GM23338 (cell line): ENCODE results near the gene CEACAM21. TPM values are rescaled to one million over a fixed set of nuclear protein-coding genes. Genes with fewer than 3 reads are reported as not detected.

Experiments
- ATAC-seq: fragments of 200-7000 bp; cut with Tn5 transposase; 3 replicates; pipeline ENCODE4 v1.9.1; 2020
- DNase-seq: peaks from one replicate; pipeline ENCODE4 v3.0.0-alpha.2; 2015; ENCODE audit warnings: low spot score
- H2AFZ ChIP-seq: fragments of 200-600 bp; sonication (generic); 2 replicates; pipeline ENCODE4 v1.8.0; 2016; ENCODE audit warnings: antibody characterized with exemption, mild to moderate bottlenecking, moderate library complexity
- H3F3A ChIP-seq: fragments of 200-600 bp; sonication (generic); replicated peaks from 2 replicates; pipeline ENCODE4 v1.8.0; 2017; ENCODE audit warnings: antibody characterized with exemption, mixed run types, low read depth
- H3K27ac ChIP-seq: fragments of 200-600 bp; sonication (generic); 2 replicates; pipeline ENCODE4 v1.6.1; 2016; ENCODE audit warnings: low read depth
- H3K27me3 ChIP-seq: fragments of 200-600 bp; sonication (generic); 2 replicates; pipeline ENCODE4 v1.8.0; 2016; ENCODE audit warnings: mild to moderate bottlenecking, mixed run types, moderate library complexity; ENCODE audit not compliant: insufficient read depth
- H3K36me3 ChIP-seq: fragments of 200-600 bp; sonication (generic); 2 replicates; pipeline ENCODE4 v1.8.0; 2016; ENCODE audit warnings: mild to moderate bottlenecking; ENCODE audit not compliant: insufficient read depth
- H3K4me1 ChIP-seq: fragments of 200-600 bp; sonication (generic); 2 replicates; pipeline ENCODE4 v1.8.0; 2016; ENCODE audit warnings: mild to moderate bottlenecking, moderate library complexity; ENCODE audit not compliant: insufficient read depth
- H3K4me2 ChIP-seq: fragments of 200-600 bp; sonication (generic); 2 replicates; pipeline ENCODE4 v1.7.1; 2017; ENCODE audit warnings: mixed run types
- H3K4me3 ChIP-seq: fragments of 200-600 bp; sonication (generic); 2 replicates; pipeline ENCODE4 v1.6.1; 2016; ENCODE audit warnings: mixed run types
- H3K79me2 ChIP-seq: fragments of 200-600 bp; sonication (generic); replicated peaks from 2 replicates; pipeline ENCODE4 v1.8.0; 2017; ENCODE audit warnings: mild to moderate bottlenecking; ENCODE audit not compliant: insufficient read depth
- H3K9me2 ChIP-seq: fragments of 200-600 bp; sonication (generic); 2 replicates; pipeline ENCODE4 v1.8.0; 2017; ENCODE audit not compliant: insufficient read depth
- H4K20me1 ChIP-seq: fragments of 200-600 bp; sonication (generic); replicated peaks from 2 replicates; pipeline ENCODE4 v1.8.0; 2017; ENCODE audit warnings: mild to moderate bottlenecking; ENCODE audit not compliant: insufficient read depth
- H3K27ac Mint-ChIP-seq: 2 replicates; pipeline ENCODE4 v1.8.0; 2020; ENCODE audit warnings: inconsistent platforms, mild to moderate bottlenecking, moderate library complexity, mixed read lengths
- H3K27me3 Mint-ChIP-seq: 3 replicates; pipeline ENCODE4 v1.8.0; 2022; ENCODE audit warnings: low read depth, mild to moderate bottlenecking, moderate library complexity, mixed read lengths, inconsistent platforms; ENCODE audit not compliant: insufficient read depth, poor library complexity
- H3K36me3 Mint-ChIP-seq: 3 replicates; pipeline ENCODE4 v1.8.0; 2021; ENCODE audit warnings: low read depth, mild to moderate bottlenecking, inconsistent platforms, moderate library complexity, mixed read lengths
- H3K4me1 Mint-ChIP-seq: 3 replicates; pipeline ENCODE4 v1.8.0; 2020; ENCODE audit warnings: mild to moderate bottlenecking, inconsistent platforms, mixed read lengths
- H3K4me3 Mint-ChIP-seq: 3 replicates; pipeline ENCODE4 v1.8.0; 2021; ENCODE audit warnings: moderate library complexity, mild to moderate bottlenecking, inconsistent platforms, mixed read lengths
- H3K9me3 Mint-ChIP-seq: 3 replicates; pipeline ENCODE4 v1.8.0; 2020; ENCODE audit warnings: moderate library complexity, mild to moderate bottlenecking, inconsistent platforms, mixed read lengths
- CREB1 ChIP-seq: fragments of 250-450 bp; sonication (Bioruptor Pico); IDR thresholded peaks from 2 replicates; pipeline ENCODE4 v1.5.0; 2020; ENCODE audit warnings: low read depth, mild to moderate bottlenecking, moderate library complexity
- EZH2 ChIP-seq: fragments of 200-600 bp; sonication (generic); IDR thresholded peaks from one replicate; pipeline ENCODE4 v1.8.0; 2017; ENCODE audit warnings: antibody characterized with exemption, mild to moderate bottlenecking, low read depth; ENCODE audit not compliant: unreplicated experiment
- EZH2phosphoT487 ChIP-seq: fragments of 200-600 bp; sonication (generic); IDR thresholded peaks from one replicate; pipeline ENCODE4 v1.8.1; 2018; ENCODE audit warnings: antibody characterized with exemption; ENCODE audit not compliant: unreplicated experiment
- JUNB ChIP-seq: IDR thresholded peaks from one replicate; pipeline ENCODE4 v1.6.1; 2016; ENCODE audit warnings: antibody characterized with exemption; ENCODE audit not compliant: unreplicated experiment
- NANOG ChIP-seq: IDR thresholded peaks from 2 replicates; pipeline ENCODE4 v1.6.1; 2016; ENCODE audit warnings: antibody characterized with exemption, borderline replicate concordance
- POLR2AphosphoS5 ChIP-seq: IDR thresholded peaks from 2 replicates; pipeline ENCODE4 v1.6.1; 2016; ENCODE audit warnings: antibody characterized with exemption, low read depth
- STAT1 ChIP-seq: IDR thresholded peaks from one replicate; pipeline ENCODE4 v1.6.1; 2016; ENCODE audit warnings: antibody characterized with exemption; ENCODE audit not compliant: unreplicated experiment
- ZNF114 ChIP-seq: fragments of 250-450 bp; sonication (Bioruptor Pico); IDR thresholded peaks from 2 replicates; pipeline ENCODE4 v1.5.0; 2020; ENCODE audit warnings: mild to moderate bottlenecking, moderate library complexity
- ZNF331 ChIP-seq: fragments of 250-450 bp; sonication (Bioruptor Pico); IDR thresholded peaks from 2 replicates; pipeline ENCODE4 v1.5.0; 2020; ENCODE audit warnings: low read depth, mild to moderate bottlenecking, moderate library complexity
- polyA plus RNA-seq: library from polyadenylated mRNA; unstranded; fragments of >200 nt; fragmentation: Nextera tagmentation; extraction: Ambion mirVana; gene quantifications from 2 replicates; pipeline ENCODE4 v1.2.1, GENCODE V29; 2016
- total RNA-seq: library from RNA; depleted of rRNA; stranded (reverse); fragments of >200 nt; shearing (Covaris generic); gene quantifications from 2 replicates; pipeline ENCODE4 v1.2.3, GENCODE V29; 2014
- TF ChIP-seq, protein P1 (sequence below): IDR thresholded peaks from 2 replicates; pipeline ENCODE4 v1.6.1; 2016; ENCODE audit warnings: antibody characterized with exemption
- TF ChIP-seq, protein P2 (sequence below): IDR thresholded peaks from one replicate; pipeline ENCODE4 v1.6.1; 2018; ENCODE audit warnings: antibody characterized with exemption; ENCODE audit not compliant: unreplicated experiment
- TF ChIP-seq, protein P3 (sequence below), 2 experiments: fragments of 200-600 bp in 1 of 2; sonication (generic) in 1 of 2; conservative IDR thresholded peaks; 2 replicates each; pipeline versions ENCODE4 v1.5.1 to v1.6.1; 2016 to 2017; ENCODE audit warnings: antibody characterized with exemption in 2 of 2, low read depth in 2 of 2, mild to moderate bottlenecking in 2 of 2, moderate library complexity in 1 of 2

Gene CEACAM21
- total and polyA plus RNA-seq, 2 experiments from 2014 or later = not detected

DNA sequence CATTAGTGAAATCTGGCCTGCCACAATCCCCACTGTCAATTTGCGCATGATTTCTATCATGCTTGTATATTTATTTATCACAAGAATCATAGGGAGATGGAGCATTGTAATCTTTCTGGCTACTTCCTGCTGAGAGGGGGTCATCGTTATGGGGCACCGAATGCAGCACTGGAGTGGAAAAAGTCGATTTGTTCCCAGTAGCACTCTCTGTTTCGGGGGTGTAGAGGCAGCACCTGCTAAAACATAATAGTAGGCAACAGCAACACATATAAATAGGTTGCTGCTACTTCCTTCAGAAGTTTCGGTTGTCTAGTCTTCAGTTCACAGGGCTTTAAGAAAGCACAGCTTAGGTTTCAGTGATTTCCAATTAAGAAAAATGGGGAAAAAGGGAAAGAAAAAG lies 23.4 kb upstream of the CEACAM21 start (continued):
- TF ChIP-seq, protein P1, sequence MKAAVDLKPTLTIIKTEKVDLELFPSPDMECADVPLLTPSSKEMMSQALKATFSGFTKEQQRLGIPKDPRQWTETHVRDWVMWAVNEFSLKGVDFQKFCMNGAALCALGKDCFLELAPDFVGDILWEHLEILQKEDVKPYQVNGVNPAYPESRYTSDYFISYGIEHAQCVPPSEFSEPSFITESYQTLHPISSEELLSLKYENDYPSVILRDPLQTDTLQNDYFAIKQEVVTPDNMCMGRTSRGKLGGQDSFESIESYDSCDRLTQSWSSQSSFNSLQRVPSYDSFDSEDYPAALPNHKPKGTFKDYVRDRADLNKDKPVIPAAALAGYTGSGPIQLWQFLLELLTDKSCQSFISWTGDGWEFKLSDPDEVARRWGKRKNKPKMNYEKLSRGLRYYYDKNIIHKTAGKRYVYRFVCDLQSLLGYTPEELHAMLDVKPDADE = no peak
- TF ChIP-seq STAT1 (no peak), CREB1 (CRISPR knock-in tag) (no peak), EZH2phosphoT487 (no peak), ZNF331 (CRISPR knock-in tag) (no peak)

- Mint-ChIP-seq H3K36me3 (peaks cover 21% of the 10 kb centered on the region; the same call in 2 of the 3 replicates), H3K4me1 (peaks cover 21% of the 10 kb centered on the region), H3K27ac (no peak overlapping the region), H3K27me3 (peaks cover 2% of the 10 kb centered on the region), H3K4me3 (no peak overlapping the region), H3K9me3 (peaks cover 29% of the 10 kb centered on the region)
- H3K27me3 ChIP-seq = peaks cover 7% of the 10 kb centered on the region; the same call in 1 of the 2 replicates
- TF ChIP-seq JUNB = no peak
- no peak for TF ChIP-seq STAT1
- no peak for TF ChIP-seq POLR2AphosphoS5
- no peak for TF ChIP-seq NANOG
- no peak for TF ChIP-seq ZNF114
- TF ChIP-seq, protein P1 = no peak
- no peak for TF ChIP-seq ZNF331 (CRISPR knock-in tag)
- TF ChIP-seq, protein P2, sequence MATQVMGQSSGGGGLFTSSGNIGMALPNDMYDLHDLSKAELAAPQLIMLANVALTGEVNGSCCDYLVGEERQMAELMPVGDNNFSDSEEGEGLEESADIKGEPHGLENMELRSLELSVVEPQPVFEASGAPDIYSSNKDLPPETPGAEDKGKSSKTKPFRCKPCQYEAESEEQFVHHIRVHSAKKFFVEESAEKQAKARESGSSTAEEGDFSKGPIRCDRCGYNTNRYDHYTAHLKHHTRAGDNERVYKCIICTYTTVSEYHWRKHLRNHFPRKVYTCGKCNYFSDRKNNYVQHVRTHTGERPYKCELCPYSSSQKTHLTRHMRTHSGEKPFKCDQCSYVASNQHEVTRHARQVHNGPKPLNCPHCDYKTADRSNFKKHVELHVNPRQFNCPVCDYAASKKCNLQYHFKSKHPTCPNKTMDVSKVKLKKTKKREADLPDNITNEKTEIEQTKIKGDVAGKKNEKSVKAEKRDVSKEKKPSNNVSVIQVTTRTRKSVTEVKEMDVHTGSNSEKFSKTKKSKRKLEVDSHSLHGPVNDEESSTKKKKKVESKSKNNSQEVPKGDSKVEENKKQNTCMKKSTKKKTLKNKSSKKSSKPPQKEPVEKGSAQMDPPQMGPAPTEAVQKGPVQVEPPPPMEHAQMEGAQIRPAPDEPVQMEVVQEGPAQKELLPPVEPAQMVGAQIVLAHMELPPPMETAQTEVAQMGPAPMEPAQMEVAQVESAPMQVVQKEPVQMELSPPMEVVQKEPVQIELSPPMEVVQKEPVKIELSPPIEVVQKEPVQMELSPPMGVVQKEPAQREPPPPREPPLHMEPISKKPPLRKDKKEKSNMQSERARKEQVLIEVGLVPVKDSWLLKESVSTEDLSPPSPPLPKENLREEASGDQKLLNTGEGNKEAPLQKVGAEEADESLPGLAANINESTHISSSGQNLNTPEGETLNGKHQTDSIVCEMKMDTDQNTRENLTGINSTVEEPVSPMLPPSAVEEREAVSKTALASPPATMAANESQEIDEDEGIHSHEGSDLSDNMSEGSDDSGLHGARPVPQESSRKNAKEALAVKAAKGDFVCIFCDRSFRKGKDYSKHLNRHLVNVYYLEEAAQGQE = no peak
- TF ChIP-seq, protein P3, sequence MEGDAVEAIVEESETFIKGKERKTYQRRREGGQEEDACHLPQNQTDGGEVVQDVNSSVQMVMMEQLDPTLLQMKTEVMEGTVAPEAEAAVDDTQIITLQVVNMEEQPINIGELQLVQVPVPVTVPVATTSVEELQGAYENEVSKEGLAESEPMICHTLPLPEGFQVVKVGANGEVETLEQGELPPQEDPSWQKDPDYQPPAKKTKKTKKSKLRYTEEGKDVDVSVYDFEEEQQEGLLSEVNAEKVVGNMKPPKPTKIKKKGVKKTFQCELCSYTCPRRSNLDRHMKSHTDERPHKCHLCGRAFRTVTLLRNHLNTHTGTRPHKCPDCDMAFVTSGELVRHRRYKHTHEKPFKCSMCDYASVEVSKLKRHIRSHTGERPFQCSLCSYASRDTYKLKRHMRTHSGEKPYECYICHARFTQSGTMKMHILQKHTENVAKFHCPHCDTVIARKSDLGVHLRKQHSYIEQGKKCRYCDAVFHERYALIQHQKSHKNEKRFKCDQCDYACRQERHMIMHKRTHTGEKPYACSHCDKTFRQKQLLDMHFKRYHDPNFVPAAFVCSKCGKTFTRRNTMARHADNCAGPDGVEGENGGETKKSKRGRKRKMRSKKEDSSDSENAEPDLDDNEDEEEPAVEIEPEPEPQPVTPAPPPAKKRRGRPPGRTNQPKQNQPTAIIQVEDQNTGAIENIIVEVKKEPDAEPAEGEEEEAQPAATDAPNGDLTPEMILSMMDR (conservative IDR thresholded peaks at IDR 0.05; ENCODE audit: low read depth in 2 of 2) = no peak
- no peak for TF ChIP-seq EZH2
- no peak for TF ChIP-seq EZH2phosphoT487
- no peak overlapping the region for H3K27ac ChIP-seq
- no peak overlapping the region for H2AFZ ChIP-seq
- ATAC-seq (no peak), DNase-seq (no peak)
- H3K4me2 ChIP-seq = no peak overlapping the region
- H3K9me2 ChIP-seq = no peaks in the 10 kb centered on the region
- H3K4me1 ChIP-seq = peaks cover 13% of the 10 kb centered on the region
- no peaks in the 10 kb centered on the region for H4K20me1 ChIP-seq
- no peaks in the 10 kb centered on the region for H3F3A ChIP-seq
- no peak overlapping the region for H3K4me3 ChIP-seq
- no peaks in the 10 kb centered on the region for H3K36me3 ChIP-seq
- H3K79me2 ChIP-seq = no peaks in the 10 kb centered on the region
These were observed 22.2 kb upstream of the CEACAM21 start for GRCh38 chr19:41553804-41554203.
